Measurements from ENCODE around the gene USF3. TPM values are rescaled to one million over a fixed set of nuclear protein-coding genes. Genes with fewer than 3 reads are reported as not detected.

USF3 gene
- polyA plus RNA-seq, 1 donor, result 18.1 TPM

- no peak for DNase-seq (ENCODE audit: low read depth)
These were observed 89.2 kb downstream of the USF3 start for GRCh38 chr3:113607219-113607596.

- no peak for DNase-seq (ENCODE audit: low read depth)
These were observed 89.8 kb downstream of the USF3 start for GRCh38 chr3:113606539-113607218.

- no peak for DNase-seq (ENCODE audit: low read depth)
These were observed 93.6 kb downstream of the USF3 start for GRCh38 chr3:113602836-113603235.

DNA sequence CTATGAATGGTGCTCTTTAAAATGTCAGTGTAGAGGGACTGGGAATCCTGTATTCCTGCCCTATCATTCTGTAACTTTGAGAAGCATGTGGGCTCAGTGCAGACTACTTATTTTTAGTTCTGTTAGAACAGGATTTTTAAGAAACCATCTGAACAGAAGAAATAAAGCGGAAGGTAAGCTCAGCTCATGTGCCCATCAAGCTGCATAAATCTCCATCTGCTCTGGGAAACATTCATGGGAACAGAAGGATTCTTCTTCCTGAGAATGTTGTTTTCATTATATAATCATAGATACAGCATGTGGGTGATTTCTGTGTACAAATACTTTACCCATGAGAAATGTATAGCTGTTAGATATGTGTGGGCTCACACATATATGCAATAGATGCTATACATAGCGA lies 94.2 kb downstream of the USF3 start:
- no peak for DNase-seq (ENCODE audit: low read depth)

- DNase-seq (ENCODE audit: low read depth), result no peak
These were observed 95.2 kb downstream of the USF3 start for GRCh38 chr3:113601240-113601639.

DNA sequence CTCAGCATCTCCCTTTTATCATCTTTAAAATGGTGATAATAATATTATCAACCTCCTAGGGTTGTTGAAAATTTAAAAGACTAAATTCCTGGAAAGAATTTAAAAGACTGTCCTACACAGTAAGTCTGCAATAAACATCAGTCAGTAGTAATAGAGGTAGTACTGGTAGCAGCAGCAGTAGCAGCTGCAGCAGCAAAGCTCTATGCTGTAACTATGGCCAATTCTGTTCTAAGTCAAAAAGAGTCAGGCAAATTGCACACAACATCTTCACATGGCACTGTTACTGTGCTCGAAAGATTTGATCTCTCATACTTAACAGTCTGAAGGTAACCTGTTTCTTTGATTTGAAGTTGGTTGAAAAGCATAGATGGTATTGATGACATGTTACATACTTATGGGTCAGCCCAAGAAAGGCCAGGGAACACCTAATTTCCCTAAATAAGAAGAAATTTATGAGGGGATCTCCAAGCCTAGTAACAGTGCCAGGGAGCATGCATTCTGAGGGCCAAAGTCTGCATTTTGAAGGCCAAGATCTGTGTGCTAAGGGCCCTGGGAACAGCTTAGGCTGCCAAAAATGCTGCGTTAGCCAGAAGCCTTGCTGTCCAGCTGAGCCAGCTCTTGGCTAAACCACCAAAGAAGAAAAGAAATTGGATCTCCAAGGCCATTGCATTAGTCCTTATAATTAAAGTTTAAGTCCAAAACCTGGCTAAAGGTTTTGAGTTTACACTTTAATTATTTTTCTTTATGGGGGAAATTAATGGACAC lies 95.8 kb downstream of the USF3 start:
- no peak for DNase-seq (ENCODE audit: low read depth)

Other genes starting within 250 kb of the USF3 start
- 6.3 TPM for gene SPICE1, start 181.5 kb downstream of the USF3 start, polyA plus RNA-seq (ENCODE audit: insufficient read length)
- 2.6 TPM for gene SIDT1, start 164.1 kb downstream of the USF3 start, polyA plus RNA-seq (ENCODE audit: insufficient read length)
- 158 TPM for gene NAA50, start 49.6 kb upstream of the USF3 start, polyA plus RNA-seq (ENCODE audit: insufficient read length)
- gene ATP6V1A, start 50.4 kb upstream of the USF3 start, polyA plus RNA-seq (ENCODE audit: insufficient read length), result 16.7 TPM
- 2.7 TPM for gene GRAMD1C, start 142.1 kb upstream of the USF3 start, polyA plus RNA-seq (ENCODE audit: insufficient read length)

Data from forelimb muscle (tissue), 1 donor.